ENCODE measurements around the gene NEK6. TPM values are rescaled to one million over a fixed set of nuclear protein-coding genes. Genes with fewer than 3 reads are reported as not detected.

The NEK6 gene
- total and polyA plus RNA-seq, 2 donors = 28.1 to 38.3 TPM

- DNase-seq (ENCODE audit: extremely low spot score) = no peak
- no peaks in the 10 kb centered on the region for H3K4me1 ChIP-seq (ENCODE audit: insufficient read depth)
- H3K27ac ChIP-seq (ENCODE audit: low read depth) = no peak overlapping the region
- no peaks in the 10 kb centered on the region for H3K36me3 ChIP-seq (ENCODE audit: insufficient read depth)
- 96% methylated on average over 1 of the region's 1 CpG for WGBS
- no peak overlapping the region for H3K4me3 ChIP-seq (ENCODE audit: low read depth, low read length)
These were observed 116.1 kb downstream of the NEK6 start for GRCh38 chr9:124373851-124374250.

- H3K36me3 ChIP-seq (ENCODE audit: insufficient read depth) = no peaks in the 10 kb centered on the region
- 92% methylated on average over 9 of the region's 9 CpGs for WGBS
- no peak overlapping the region for H3K4me3 ChIP-seq (ENCODE audit: low read depth, low read length)
- H3K27ac ChIP-seq (ENCODE audit: low read depth) = no peak overlapping the region
- DNase-seq (ENCODE audit: extremely low spot score) = no peak
- H3K4me1 ChIP-seq (ENCODE audit: insufficient read depth) = no peaks in the 10 kb centered on the region
These were observed 118.0 kb downstream of the NEK6 start for GRCh38 chr9:124375726-124376125.

- Histone ChIP-seq H3K4me3 (ENCODE audit: low read depth, low read length) (no peak overlapping the region), H3K4me1 (ENCODE audit: insufficient read depth) (no peaks in the 10 kb centered on the region), H3K27ac (ENCODE audit: low read depth) (no peak overlapping the region), H3K36me3 (ENCODE audit: insufficient read depth) (no peaks in the 10 kb centered on the region)
- 67% methylated on average over 1 of the region's 1 CpG for WGBS
- no peak for DNase-seq (ENCODE audit: extremely low spot score)
These were observed 118.6 kb downstream of the NEK6 start for GRCh38 chr9:124376329-124376728.

- no peaks in the 10 kb centered on the region for H3K4me1 ChIP-seq (ENCODE audit: insufficient read depth)
- WGBS = 67% methylated on average over 10 of the region's 10 CpGs
- no peaks in the 10 kb centered on the region for H3K36me3 ChIP-seq (ENCODE audit: insufficient read depth)
- H3K27ac ChIP-seq (ENCODE audit: low read depth) = no peak overlapping the region
- DNase-seq (ENCODE audit: extremely low spot score) = no peak
- no peak overlapping the region for H3K4me3 ChIP-seq (ENCODE audit: low read depth, low read length)
These were observed 120.0 kb downstream of the NEK6 start for GRCh38 chr9:124377551-124378406.

- WGBS = 84% methylated on average over 4 of the region's 4 CpGs
- DNase-seq (ENCODE audit: extremely low spot score) = no peak
These were observed 123.6 kb downstream of the NEK6 start for GRCh38 chr9:124381170-124381945.

GRCh38 chr9:124384210-124384609 lies 126.5 kb downstream of the NEK6 start:
- DNase-seq (ENCODE audit: extremely low spot score) = no peak
- Histone ChIP-seq H3K36me3 (ENCODE audit: insufficient read depth) (peaks cover 2% of the 10 kb centered on the region), H3K4me1 (ENCODE audit: insufficient read depth) (no peaks in the 10 kb centered on the region), H3K4me3 (ENCODE audit: low read depth, low read length) (no peak overlapping the region), H3K27ac (ENCODE audit: low read depth) (no peak overlapping the region)
- 91% methylated on average over 7 of the region's 7 CpGs for WGBS

More at GRCh38 chr9:124381170-124381945, 123.6 kb downstream of the NEK6 start:
- no peak overlapping the region for H3K27ac ChIP-seq (ENCODE audit: low read depth)
- no peaks in the 10 kb centered on the region for H3K4me1 ChIP-seq (ENCODE audit: insufficient read depth)
- no peak overlapping the region for H3K4me3 ChIP-seq (ENCODE audit: low read depth, low read length)
- H3K36me3 ChIP-seq (ENCODE audit: insufficient read depth) = peaks cover 2% of the 10 kb centered on the region

- no peak overlapping the region for H3K27ac ChIP-seq (ENCODE audit: low read depth)
- WGBS = 96% methylated on average over 5 of the region's 5 CpGs
- H3K4me1 ChIP-seq (ENCODE audit: insufficient read depth) = no peaks in the 10 kb centered on the region
- H3K4me3 ChIP-seq (ENCODE audit: low read depth, low read length) = no peak overlapping the region
- peaks cover 2% of the 10 kb centered on the region for H3K36me3 ChIP-seq (ENCODE audit: insufficient read depth)
- DNase-seq (ENCODE audit: extremely low spot score) = no peak
These were observed 127.1 kb downstream of the NEK6 start for GRCh38 chr9:124384846-124385245.

DNA sequence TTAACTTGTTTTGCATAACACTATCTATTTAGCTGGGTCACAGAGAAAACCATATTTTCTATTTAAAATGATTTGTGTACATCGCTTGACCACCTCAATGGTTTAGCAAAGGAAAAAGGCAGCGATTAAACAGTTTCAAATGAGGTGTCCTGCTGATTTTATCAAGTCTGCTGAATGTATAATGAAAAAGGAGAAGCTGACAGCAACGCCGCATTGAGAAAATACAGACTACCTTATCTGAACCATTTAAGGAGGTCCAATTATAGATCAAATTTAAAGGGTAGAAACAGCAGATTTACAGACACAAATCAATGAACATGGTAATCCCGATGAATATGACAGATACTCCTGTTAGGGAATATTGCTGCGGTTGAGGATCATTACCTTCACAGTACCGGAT lies 127.9 kb downstream of the NEK6 start:
- DNase-seq (ENCODE audit: extremely low spot score) = no peak

GRCh38 chr9:124386201-124386600 lies 128.5 kb downstream of the NEK6 start:
- WGBS = 79% methylated on average over 3 of the region's 3 CpGs

More for the DNA sequence above, 127.9 kb downstream of the NEK6 start:
- peaks cover 2% of the 10 kb centered on the region for H3K36me3 ChIP-seq (ENCODE audit: insufficient read depth)
- WGBS = 77% methylated on average over 7 of the region's 7 CpGs
- no peak overlapping the region for H3K4me3 ChIP-seq (ENCODE audit: low read depth, low read length)
- H3K27ac ChIP-seq (ENCODE audit: low read depth) = no peak overlapping the region
- H3K4me1 ChIP-seq (ENCODE audit: insufficient read depth) = no peaks in the 10 kb centered on the region

DNA sequence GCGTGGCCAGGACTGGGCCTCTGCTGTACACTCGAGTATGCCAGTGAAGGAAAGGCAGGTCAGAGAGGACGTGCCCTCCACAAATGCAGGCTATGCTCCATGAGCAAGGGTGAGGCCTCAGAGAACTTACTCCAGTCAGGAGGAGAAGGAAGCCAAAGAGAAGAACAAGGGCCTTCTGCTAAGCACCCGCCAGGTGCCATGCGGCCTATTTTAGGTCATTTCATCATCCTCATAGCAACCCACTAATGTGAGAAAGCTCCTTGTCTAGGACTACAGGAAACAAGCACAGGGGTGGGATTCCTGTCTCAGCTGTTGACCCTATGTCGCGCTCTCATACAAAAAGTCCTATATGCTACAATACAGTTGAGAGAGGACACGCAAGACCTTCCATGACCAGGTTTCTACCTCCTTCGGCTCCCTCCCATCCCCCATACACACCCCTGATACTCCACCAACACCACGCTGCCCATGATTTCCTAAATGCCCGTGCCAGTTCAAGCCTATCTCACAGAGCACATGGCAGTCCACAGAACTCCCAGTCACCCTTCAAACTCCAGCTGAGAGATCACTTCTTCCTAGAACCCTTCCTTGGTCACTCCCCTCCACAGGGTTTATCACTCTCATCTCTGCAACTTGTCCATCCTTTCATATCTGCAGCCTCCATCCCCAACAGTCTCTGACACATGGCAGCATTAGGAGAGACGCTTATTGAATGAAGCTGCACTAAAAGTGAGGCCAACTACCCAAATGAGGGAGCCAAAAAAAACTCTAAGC lies 130.7 kb downstream of the NEK6 start:
- H3K27ac ChIP-seq (ENCODE audit: low read depth) = no peak overlapping the region
- no peak overlapping the region for H3K4me3 ChIP-seq (ENCODE audit: low read depth, low read length)
- 90% methylated on average over 12 of the region's 12 CpGs for WGBS
- H3K36me3 ChIP-seq (ENCODE audit: insufficient read depth) = peaks cover 2% of the 10 kb centered on the region
- H3K4me1 ChIP-seq (ENCODE audit: insufficient read depth) = no peaks in the 10 kb centered on the region
- DNase-seq (ENCODE audit: extremely low spot score) = no peak

More at GRCh38 chr9:124386201-124386600, 128.5 kb downstream of the NEK6 start:
- Histone ChIP-seq H3K27ac (ENCODE audit: low read depth) (no peak overlapping the region), H3K4me3 (ENCODE audit: low read depth, low read length) (no peak overlapping the region), H3K36me3 (ENCODE audit: insufficient read depth) (peaks cover 2% of the 10 kb centered on the region), H3K4me1 (ENCODE audit: insufficient read depth) (no peaks in the 10 kb centered on the region)
- no peak for DNase-seq (ENCODE audit: extremely low spot score)

DNA sequence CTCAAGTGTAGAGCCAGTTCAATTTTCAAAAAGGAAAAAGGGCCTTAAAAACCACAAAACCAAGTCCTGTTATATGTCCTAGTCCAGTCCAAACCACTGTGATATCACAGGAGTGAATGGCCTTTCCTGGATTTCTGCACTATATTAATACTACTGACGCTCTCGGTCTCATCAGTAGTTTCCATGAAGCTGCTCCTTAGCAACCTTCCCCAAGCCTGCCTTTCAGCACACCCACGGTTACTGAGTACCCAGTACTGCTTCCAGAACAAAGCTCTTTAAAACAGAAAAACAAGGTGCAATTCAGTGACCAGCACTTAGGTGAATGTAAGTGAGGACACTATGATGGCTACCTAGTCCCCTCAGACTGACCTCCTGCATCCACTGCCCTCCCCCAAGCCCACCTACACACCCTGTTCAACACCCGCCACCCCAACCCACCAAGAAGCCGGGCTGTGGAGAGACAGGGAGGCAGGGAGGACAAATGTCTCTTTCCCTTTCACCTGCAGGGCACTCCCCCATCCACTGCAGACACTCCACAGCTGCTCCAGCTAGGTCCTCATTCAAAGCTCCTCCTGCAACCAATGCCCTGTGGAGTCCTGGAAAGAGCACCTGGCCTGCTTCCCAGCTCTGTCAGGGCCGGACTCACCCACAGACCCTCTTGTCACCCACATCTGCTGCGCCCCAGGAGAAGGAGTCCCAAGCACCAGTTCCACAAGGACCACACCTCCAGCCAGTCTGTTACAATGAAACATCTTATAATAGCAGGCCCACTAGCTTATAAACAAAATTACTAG lies 131.6 kb downstream of the NEK6 start:
- peaks cover 2% of the 10 kb centered on the region for H3K36me3 ChIP-seq (ENCODE audit: insufficient read depth)
- WGBS = 90% methylated on average over 7 of the region's 7 CpGs
- no peak overlapping the region for H3K27ac ChIP-seq (ENCODE audit: low read depth)
- DNase-seq (ENCODE audit: extremely low spot score) = no peak
- H3K4me1 ChIP-seq (ENCODE audit: insufficient read depth) = no peaks in the 10 kb centered on the region
- H3K4me3 ChIP-seq (ENCODE audit: low read depth, low read length) = no peak overlapping the region

GRCh38 chr9:124390794-124391658 lies 133.3 kb downstream of the NEK6 start:
- DNase-seq (ENCODE audit: extremely low spot score) = no peak
- H3K4me3 ChIP-seq (ENCODE audit: low read depth, low read length) = no peak overlapping the region
- H3K36me3 ChIP-seq (ENCODE audit: insufficient read depth) = no peaks in the 10 kb centered on the region
- H3K4me1 ChIP-seq (ENCODE audit: insufficient read depth) = no peaks in the 10 kb centered on the region
- 53% methylated on average over 9 of the region's 9 CpGs for WGBS
- H3K27ac ChIP-seq (ENCODE audit: low read depth) = no peak overlapping the region

Data from urinary bladder (tissue), 4 donors.